Fibroblast of lung (primary cell): ENCODE data around the gene PIP5KL1. TPM values are rescaled to one million over a fixed set of nuclear protein-coding genes. Genes with fewer than 3 reads are reported as not detected.
A peak's percentile ranks its signal among the peaks of the same experiment; 100 is the strongest.

Experiments
- DNase-seq, 2 donors: peaks; one replicate each; pipeline versions ENCODE4 v3.0.0 to v3.0.0-alpha.2; 2010; ENCODE audit warnings: low read depth in 2 of 2
- H2AFZ ChIP-seq: 2 replicates; pipeline ENCODE4 v1.5.1; 2012; ENCODE audit warnings: low read length, control low read depth, inconsistent platforms
- H3K27ac ChIP-seq: 2 replicates; pipeline ENCODE4 v1.5.1; 2011; ENCODE audit warnings: low read length, control low read depth; ENCODE audit not compliant: insufficient read depth
- H3K27me3 ChIP-seq: 2 replicates; pipeline ENCODE4 v1.5.1; 2011; ENCODE audit warnings: mild to moderate bottlenecking, low read length; ENCODE audit not compliant: control insufficient read depth, insufficient read depth
- H3K36me3 ChIP-seq: 2 replicates; pipeline ENCODE4 v1.5.1; 2011; ENCODE audit warnings: low read length; ENCODE audit not compliant: control insufficient read depth, insufficient read depth
- H3K4me1 ChIP-seq: 2 replicates; pipeline ENCODE4 v1.5.1; 2011; ENCODE audit warnings: low read length; ENCODE audit not compliant: control insufficient read depth, insufficient read depth; ENCODE audit errors: extremely low read depth
- H3K4me2 ChIP-seq: 2 replicates; pipeline ENCODE4 v1.5.1; 2011; ENCODE audit warnings: low read length, control low read depth; ENCODE audit not compliant: insufficient read depth; ENCODE audit errors: extremely low read depth
- H3K4me3 ChIP-seq, 4 experiments: fragments of 200-600 bp in 1 of 4; sonication (generic) in 1 of 4; replicated peaks in 1 of 4; 2 replicates each; pipeline ENCODE4 v1.5.1; 2011 to 2016; ENCODE audit warnings: low read length in 4 of 4, low read depth in 3 of 4, mild to moderate bottlenecking in 3 of 4, control low read depth in 2 of 4, inconsistent platforms in 1 of 4, mixed read lengths in 1 of 4; ENCODE audit not compliant: insufficient read depth in 1 of 4; ENCODE audit errors: control extremely low read depth in 1 of 4
- H3K79me2 ChIP-seq: 2 replicates; pipeline ENCODE4 v1.5.1; 2012; ENCODE audit warnings: mild to moderate bottlenecking, low read length, inconsistent platforms; ENCODE audit not compliant: control insufficient read depth, insufficient read depth
- H3K9ac ChIP-seq: 2 replicates; pipeline ENCODE4 v1.5.1; 2011; ENCODE audit warnings: mild to moderate bottlenecking, low read length, control low read depth; ENCODE audit not compliant: insufficient read depth
- H3K9me3 ChIP-seq: 2 replicates; pipeline ENCODE4 v1.5.1; 2012; ENCODE audit warnings: low read depth, low read length; ENCODE audit not compliant: control insufficient read depth, insufficient read depth
- H4K20me1 ChIP-seq: 2 replicates; pipeline ENCODE4 v1.5.1; 2011; ENCODE audit warnings: low read length; ENCODE audit not compliant: control insufficient read depth, insufficient read depth; ENCODE audit errors: extremely low read depth
- CTCF ChIP-seq, 2 donors: IDR thresholded peaks in 1 of 2; conservative IDR thresholded peaks in 1 of 2; 1 replicate in 1 of 2; 2 replicates in 1 of 2; pipeline ENCODE4 v1.5.1; 2011 to 2012; ENCODE audit warnings: low read length in 2 of 2, control low read depth in 1 of 2, inconsistent platforms in 1 of 2, low read depth in 1 of 2, mild to moderate bottlenecking in 1 of 2
- EZH2 ChIP-seq: IDR thresholded peaks from 2 replicates; pipeline ENCODE4 v1.5.1; 2012; ENCODE audit warnings: low read length, control low read depth, mild to moderate bottlenecking; ENCODE audit errors: missing control alignments
- polyA plus RNA-seq, 2 donors: library from polyadenylated mRNA; depleted of rRNA in 1 of 2; stranded (reverse) in 1 of 2; unstranded in 1 of 2; fragments of >200 nt; gene quantifications; 2 replicates each; pipeline ENCODE4 v1.2.1, GENCODE V29; 2011 to 2012; ENCODE audit warnings: missing spikeins in 1 of 2
- total RNA-seq: library from RNA; depleted of rRNA; stranded (reverse); fragments of >200 nt; gene quantifications from 2 replicates; pipeline ENCODE4 v1.2.1, GENCODE V29; 2014

PIP5KL1 gene
- total and polyA plus RNA-seq, 2 donors (not counting 1 experiment from before 2014, with no cell fraction given): 1.9 to 2.5 TPM

- DNase-seq: peak in 1 of 2 donors; percentile 27
- Histone ChIP-seq H3K9me3 (no peaks in the 10 kb centered on the region), H3K4me3 (no peak overlapping the region), H3K36me3 (peaks cover 20% of the 10 kb centered on the region), H3K9ac (no peak overlapping the region), H3K4me2 (no peak overlapping the region), H3K4me1 (peaks cover 20% of the 10 kb centered on the region), H3K27me3 (no peaks in the 10 kb centered on the region), H4K20me1 (no peaks in the 10 kb centered on the region), H2AFZ (no peak overlapping the region), H3K27ac (no peak overlapping the region), H3K79me2 (peaks cover 11% of the 10 kb centered on the region)
- TF ChIP-seq CTCF (conservative IDR thresholded peaks at IDR 0.05 in 1 of 2, IDR thresholded peaks at IDR 0.05 in 1 of 2; ENCODE audit: low read depth in 1 of 2, low read length in 2 of 2): no peak
- no peak for TF ChIP-seq EZH2
Measured at GRCh38 chr9:127873223-127873691, 57.3 kb downstream of the PIP5KL1 start.

- no peak overlapping the region for H3K27ac ChIP-seq
- H3K9ac ChIP-seq: no peak overlapping the region
- no peaks in the 10 kb centered on the region for H3K9me3 ChIP-seq
- H3K36me3 ChIP-seq: peaks cover 23% of the 10 kb centered on the region
- H2AFZ ChIP-seq: no peak overlapping the region
- DNase-seq: no peak
- TF ChIP-seq CTCF (conservative IDR thresholded peaks at IDR 0.05 in 1 of 2, IDR thresholded peaks at IDR 0.05 in 1 of 2; ENCODE audit: low read depth in 1 of 2, low read length in 2 of 2): no peak
- no peak for TF ChIP-seq EZH2
- H3K4me3 ChIP-seq: no peak overlapping the region
- peaks cover 17% of the 10 kb centered on the region for H3K4me1 ChIP-seq
- H3K79me2 ChIP-seq: peaks cover 11% of the 10 kb centered on the region
- no peaks in the 10 kb centered on the region for H4K20me1 ChIP-seq
- no peak overlapping the region for H3K4me2 ChIP-seq
- no peaks in the 10 kb centered on the region for H3K27me3 ChIP-seq
Measured at GRCh38 chr9:127872369-127873222, 58.0 kb downstream of the PIP5KL1 start.

- peak in 1 of 2 donors; percentile 27 for DNase-seq
Measured at GRCh38 chr9:127871531-127871930, 59.0 kb downstream of the PIP5KL1 start.

More at GRCh38 chr9:127871531-127871930, 59.0 kb downstream of the PIP5KL1 start:
- H2AFZ ChIP-seq: no peak overlapping the region
- H3K4me3 ChIP-seq: no peak overlapping the region
- no peak overlapping the region for H3K4me2 ChIP-seq
- H4K20me1 ChIP-seq: no peaks in the 10 kb centered on the region
- peaks cover 17% of the 10 kb centered on the region for H3K4me1 ChIP-seq
- H3K9ac ChIP-seq: no peak overlapping the region
- H3K27ac ChIP-seq: no peak overlapping the region
- peaks cover 7% of the 10 kb centered on the region for H3K79me2 ChIP-seq
- no peaks in the 10 kb centered on the region for H3K9me3 ChIP-seq
- peaks cover 30% of the 10 kb centered on the region for H3K36me3 ChIP-seq
- TF ChIP-seq EZH2 (no peak), CTCF (conservative IDR thresholded peaks at IDR 0.05 in 1 of 2, IDR thresholded peaks at IDR 0.05 in 1 of 2; ENCODE audit: low read depth in 1 of 2, low read length in 2 of 2) (no peak)
- H3K27me3 ChIP-seq: no peaks in the 10 kb centered on the region
